ENCODE measurements around the gene OR10R2. TPM values are rescaled to one million over a fixed set of nuclear protein-coding genes. Genes with fewer than 3 reads are reported as not detected.

The OR10R2 gene
- total RNA-seq, 4 donors from 2014 or later = not detected

DNA sequence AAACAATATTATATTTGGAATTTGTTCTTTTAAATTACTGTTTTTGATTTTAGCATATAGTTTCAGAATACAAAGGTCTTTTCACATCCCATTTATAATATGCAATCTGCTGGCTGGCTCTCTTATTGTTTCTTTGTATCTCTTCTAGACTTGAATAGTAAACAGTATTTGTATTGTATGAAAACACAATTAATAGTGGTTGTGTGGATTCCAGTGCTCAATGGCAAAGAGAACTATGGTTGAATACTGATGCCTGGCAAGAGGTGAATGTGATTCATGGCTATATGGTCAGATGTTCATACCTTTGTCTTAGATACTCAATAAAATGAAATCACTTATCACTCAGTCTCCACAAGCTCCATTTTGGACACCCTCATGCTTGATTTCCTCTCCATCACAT is 44.9 kb downstream of the OR10R2 start:
- H3K4me3 ChIP-seq (ENCODE audit: low read depth, poor library complexity, severe bottlenecking) = no peak overlapping the region
- TF ChIP-seq POLR2A (IDR thresholded peaks at IDR 0.05) = no peak
- TF ChIP-seq, protein P1, sequence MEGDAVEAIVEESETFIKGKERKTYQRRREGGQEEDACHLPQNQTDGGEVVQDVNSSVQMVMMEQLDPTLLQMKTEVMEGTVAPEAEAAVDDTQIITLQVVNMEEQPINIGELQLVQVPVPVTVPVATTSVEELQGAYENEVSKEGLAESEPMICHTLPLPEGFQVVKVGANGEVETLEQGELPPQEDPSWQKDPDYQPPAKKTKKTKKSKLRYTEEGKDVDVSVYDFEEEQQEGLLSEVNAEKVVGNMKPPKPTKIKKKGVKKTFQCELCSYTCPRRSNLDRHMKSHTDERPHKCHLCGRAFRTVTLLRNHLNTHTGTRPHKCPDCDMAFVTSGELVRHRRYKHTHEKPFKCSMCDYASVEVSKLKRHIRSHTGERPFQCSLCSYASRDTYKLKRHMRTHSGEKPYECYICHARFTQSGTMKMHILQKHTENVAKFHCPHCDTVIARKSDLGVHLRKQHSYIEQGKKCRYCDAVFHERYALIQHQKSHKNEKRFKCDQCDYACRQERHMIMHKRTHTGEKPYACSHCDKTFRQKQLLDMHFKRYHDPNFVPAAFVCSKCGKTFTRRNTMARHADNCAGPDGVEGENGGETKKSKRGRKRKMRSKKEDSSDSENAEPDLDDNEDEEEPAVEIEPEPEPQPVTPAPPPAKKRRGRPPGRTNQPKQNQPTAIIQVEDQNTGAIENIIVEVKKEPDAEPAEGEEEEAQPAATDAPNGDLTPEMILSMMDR (IDR thresholded peaks at IDR 0.05) = no peak
- DNase-seq (ENCODE audit: low spot score in 2 of 2) = no peak
- intact Hi-C loops (cut with DNase I; ENCODE audit: low total_unique reads) = no loop called here

DNA sequence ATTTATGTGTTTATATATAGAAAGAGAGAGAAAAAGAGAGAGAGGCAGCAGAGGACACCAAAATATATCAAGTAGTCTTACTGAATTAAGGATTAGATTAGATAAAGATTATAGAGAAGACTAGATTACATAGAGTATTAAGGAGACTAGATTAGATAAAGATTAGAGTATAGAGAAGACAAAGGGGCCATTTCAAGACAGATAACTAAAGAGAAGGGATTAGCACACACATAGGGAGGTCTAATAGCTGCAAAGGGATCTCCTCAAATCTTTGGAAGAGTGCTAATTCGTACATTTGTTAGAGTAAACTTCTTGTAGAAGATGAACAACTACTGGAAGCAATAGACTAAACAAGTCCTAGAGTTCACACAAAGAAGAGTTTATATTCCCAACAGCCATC is 48.0 kb downstream of the OR10R2 start:
- 70 to 77% methylated on average over 1 of the region's 1 CpG for WGBS, 2 donors
- H3K4me3 ChIP-seq (ENCODE audit: low read depth, poor library complexity, severe bottlenecking) = no peak overlapping the region
- no peak for DNase-seq (ENCODE audit: low spot score in 2 of 2)
- TF ChIP-seq POLR2A (IDR thresholded peaks at IDR 0.05) = no peak
- TF ChIP-seq, protein P1 (IDR thresholded peaks at IDR 0.05) = no peak
- intact Hi-C loops (cut with DNase I; ENCODE audit: low total_unique reads) = no loop called here

DNA sequence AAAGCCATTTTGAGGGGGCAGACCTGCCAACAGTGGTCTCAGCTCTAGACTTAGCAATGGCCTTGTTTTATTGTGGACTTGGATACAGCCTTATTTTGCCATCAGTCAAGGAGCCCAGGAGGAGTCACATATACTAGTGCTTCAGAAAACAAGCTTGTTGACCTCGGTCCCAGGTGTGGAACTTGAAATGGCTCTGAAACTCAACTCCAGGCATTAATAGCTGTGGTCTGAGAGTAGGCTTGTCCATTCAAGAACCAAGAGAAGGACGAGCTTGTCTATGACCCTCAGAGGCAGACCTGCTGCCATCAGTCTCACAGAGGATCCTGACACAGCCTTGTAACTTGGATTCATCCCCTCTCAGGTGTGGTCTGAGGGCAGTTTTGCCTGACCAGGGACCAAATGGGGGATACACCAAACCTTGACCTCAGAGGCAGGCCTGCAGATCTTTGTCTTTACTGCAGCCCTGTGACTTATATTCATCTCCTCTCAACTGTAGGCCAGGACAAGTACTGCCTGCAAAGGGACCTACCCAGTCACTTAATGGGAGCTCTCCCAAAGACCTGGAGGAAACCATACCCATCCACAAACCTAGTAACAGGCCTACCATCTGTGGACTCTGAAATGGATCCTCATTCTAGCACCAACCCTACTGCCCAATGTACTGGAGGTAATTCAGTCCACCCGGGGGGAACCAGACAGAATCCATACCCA is 49.1 kb downstream of the OR10R2 start:
- H3K4me3 ChIP-seq (ENCODE audit: low read depth, poor library complexity, severe bottlenecking) = no peak overlapping the region
- DNase-seq (ENCODE audit: low spot score in 2 of 2) = no peak
- WGBS, 2 donors = 72 to 91% methylated on average over 3 of the region's 3 CpGs
- intact Hi-C loops (cut with DNase I; ENCODE audit: low total_unique reads) = no loop called here
- TF ChIP-seq POLR2A (IDR thresholded peaks at IDR 0.05) = no peak
- TF ChIP-seq, protein P1 (IDR thresholded peaks at IDR 0.05) = no peak

GRCh38 chr1:158521666-158522058 is 49.6 kb downstream of the OR10R2 start:
- TF ChIP-seq, protein P1 (IDR thresholded peaks at IDR 0.05) = no peak
- no peak for TF ChIP-seq POLR2A (IDR thresholded peaks at IDR 0.05)
- no peak for DNase-seq (ENCODE audit: low spot score in 2 of 2)
- WGBS, 2 donors = 77 to 84% methylated on average over 2 of the region's 2 CpGs
- intact Hi-C loops (cut with DNase I; ENCODE audit: low total_unique reads) = no loop called here
- no peak overlapping the region for H3K4me3 ChIP-seq (ENCODE audit: low read depth, poor library complexity, severe bottlenecking)

DNA sequence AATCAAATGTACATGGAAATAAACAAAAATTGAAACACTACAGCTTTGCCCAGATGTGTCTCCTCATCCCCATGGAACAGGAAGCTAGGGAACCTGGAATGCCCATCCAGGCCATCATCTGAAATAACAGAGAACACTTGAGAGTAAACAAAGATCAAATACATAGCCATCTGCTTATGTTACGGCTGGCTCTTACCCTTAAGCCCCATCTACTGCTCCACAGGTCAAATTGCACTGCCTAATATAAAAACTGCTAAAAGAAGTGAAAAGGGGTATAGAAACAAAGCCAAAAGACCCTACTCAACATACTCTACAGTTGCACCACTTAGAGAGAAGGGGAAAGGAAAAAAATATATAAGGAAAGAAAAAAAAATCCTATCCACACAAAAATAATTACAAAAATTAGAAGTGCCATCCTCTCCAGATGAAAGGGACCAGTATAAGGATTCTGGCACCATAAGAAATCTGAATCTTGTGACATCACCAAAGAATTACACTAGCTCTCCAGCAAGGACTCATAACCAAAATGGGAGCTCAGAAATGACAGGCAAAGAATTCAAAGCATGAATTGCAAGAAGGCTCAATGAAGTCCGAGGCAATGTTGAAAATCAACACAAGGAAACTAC is 55.3 kb downstream of the OR10R2 start:
- no peak for DNase-seq (ENCODE audit: low spot score in 2 of 2)
- 33 to 78% methylated on average over 2 of the region's 2 CpGs for WGBS, 2 donors
- TF ChIP-seq POLR2A (IDR thresholded peaks at IDR 0.05) = no peak
- TF ChIP-seq, protein P1 (IDR thresholded peaks at IDR 0.05) = no peak
- no peak overlapping the region for H3K4me3 ChIP-seq (ENCODE audit: low read depth, poor library complexity, severe bottlenecking)
- intact Hi-C loops (cut with DNase I; ENCODE audit: low total_unique reads) = no loop called here

Other genes starting within 250 kb of the OR10R2 start
- gene CD1A, start 217.8 kb upstream of the OR10R2 start, total RNA-seq = 10 to 100 TPM; 16.7 to 19.7 (median 18.0) TPM
- 1 to 10 TPM; 2.7 to 7.0 (median 5.1) TPM for gene CD1C, start 182.3 kb upstream of the OR10R2 start, total RNA-seq
- 1 to 10 TPM in 1 of 4 donors, under 1 TPM in 1, not detected in 2; 0.38 to 1.2 TPM for gene CD1B, start 140.7 kb upstream of the OR10R2 start, total RNA-seq
- 1 to 10 TPM; 5.3 to 6.7 (median 6.2) TPM for gene CD1E, start 118.3 kb upstream of the OR10R2 start, total RNA-seq
- not detected for gene OR10T2, start 72.8 kb upstream of the OR10R2 start, total RNA-seq
- gene OR10K2, start 46.0 kb upstream of the OR10R2 start, total RNA-seq = not detected
- not detected for gene OR10K1, start 10.4 kb upstream of the OR10R2 start, total RNA-seq
- not detected for gene OR6Y1, start 82.2 kb downstream of the OR10R2 start, total RNA-seq
- gene OR6P1, start 98.4 kb downstream of the OR10R2 start, total RNA-seq = not detected
- gene OR10X1, start 107.7 kb downstream of the OR10R2 start, total RNA-seq = not detected
- not detected for gene OR10Z1, start 133.0 kb downstream of the OR10R2 start, total RNA-seq
- under 1 TPM in 1 of 4 donors, not detected in 3; 0.02 TPM for gene SPTA1, start 214.5 kb downstream of the OR10R2 start, total RNA-seq
- gene OR6K2, start 228.4 kb downstream of the OR10R2 start, total RNA-seq = not detected
- gene OR6K3, start 248.5 kb downstream of the OR10R2 start, total RNA-seq = not detected